Left lung (tissue), 10 donors: ENCODE results near the gene SS18L1. TPM values are rescaled to one million over a fixed set of nuclear protein-coding genes. Genes with fewer than 3 reads are reported as not detected.

Experiments
- ATAC-seq: fragments of 200-7000 bp; cut with Tn5 transposase; one replicate; pipeline ENCODE4 v1.9.1; 2020; ENCODE audit warnings: moderate library complexity
- DNase-seq, 4 donors: peaks; one replicate each; pipeline ENCODE4 v3.0.0-alpha.2; 2013 to 2020
- H3K27ac ChIP-seq, 2 donors: fragments of 200-600 bp; sonication (generic) in 1 of 2; one replicate each; pipeline versions ENCODE4 v1.5.0 to v1.8.0; 2020 to 2021
- H3K27me3 ChIP-seq, 2 donors: fragments of 200-600 bp; sonication (generic) in 1 of 2; one replicate each; pipeline versions ENCODE4 v1.5.0 to v1.8.0; 2020 to 2021
- H3K36me3 ChIP-seq, 2 donors: fragments of 200-600 bp; sonication (generic) in 1 of 2; one replicate each; pipeline versions ENCODE4 v1.5.0 to v1.8.0; 2020 to 2021
- H3K4me1 ChIP-seq, 2 donors: fragments of 200-600 bp; one replicate each; pipeline ENCODE4 v1.8.0; 2021
- H3K4me3 ChIP-seq, 2 donors: fragments of 200-600 bp; sonication (generic) in 1 of 2; one replicate each; pipeline versions ENCODE4 v1.5.0 to v1.8.0; 2020 to 2021; ENCODE audit warnings: mild to moderate bottlenecking in 1 of 2
- H3K9me3 ChIP-seq, 2 donors: fragments of 200-600 bp; sonication (generic) in 1 of 2; one replicate each; pipeline versions ENCODE4 v1.5.0 to v1.8.0; 2020 to 2021
- intact Hi-C, 2 donors: fragments of 100-400 bp; cut with DNase I; formaldehyde crosslinking; loops; one replicate each; pipeline versions ENCODE4 v1.11.2 to v1.14.2; 2022
- polyA plus RNA-seq, 6 donors: library from polyadenylated mRNA; unstranded; fragments of 120-200 nt; gene quantifications; one replicate each; pipeline ENCODE4 v1.2.1, GENCODE V29; 2013; ENCODE audit not compliant: insufficient read length in 6 of 6
- total RNA-seq, 2 donors: library from RNA; stranded (reverse); fragmentation: NEBNext Ultra II Directional; extraction: Animal tissue kit (Norgen Biotek cat#: 25700); gene quantifications; one replicate each; pipeline ENCODE4 v1.2.1, GENCODE V29; 2021
- TF ChIP-seq, protein P1 (sequence below), 2 donors: fragments of 200-600 bp; sonication (generic) in 1 of 2; IDR thresholded peaks; one replicate each; pipeline versions ENCODE4 v1.5.0 to v1.8.0; 2021; ENCODE audit warnings: antibody characterized with exemption in 2 of 2
- donor health status: DM: no; HTN: yes; CAD: no.
- donor health status: DM: no; HTN: no; CAD: no.

The SS18L1 gene
- total and polyA plus RNA-seq, 8 donors, result 14.6 to 30.0 (median 21.7) TPM

DNA sequence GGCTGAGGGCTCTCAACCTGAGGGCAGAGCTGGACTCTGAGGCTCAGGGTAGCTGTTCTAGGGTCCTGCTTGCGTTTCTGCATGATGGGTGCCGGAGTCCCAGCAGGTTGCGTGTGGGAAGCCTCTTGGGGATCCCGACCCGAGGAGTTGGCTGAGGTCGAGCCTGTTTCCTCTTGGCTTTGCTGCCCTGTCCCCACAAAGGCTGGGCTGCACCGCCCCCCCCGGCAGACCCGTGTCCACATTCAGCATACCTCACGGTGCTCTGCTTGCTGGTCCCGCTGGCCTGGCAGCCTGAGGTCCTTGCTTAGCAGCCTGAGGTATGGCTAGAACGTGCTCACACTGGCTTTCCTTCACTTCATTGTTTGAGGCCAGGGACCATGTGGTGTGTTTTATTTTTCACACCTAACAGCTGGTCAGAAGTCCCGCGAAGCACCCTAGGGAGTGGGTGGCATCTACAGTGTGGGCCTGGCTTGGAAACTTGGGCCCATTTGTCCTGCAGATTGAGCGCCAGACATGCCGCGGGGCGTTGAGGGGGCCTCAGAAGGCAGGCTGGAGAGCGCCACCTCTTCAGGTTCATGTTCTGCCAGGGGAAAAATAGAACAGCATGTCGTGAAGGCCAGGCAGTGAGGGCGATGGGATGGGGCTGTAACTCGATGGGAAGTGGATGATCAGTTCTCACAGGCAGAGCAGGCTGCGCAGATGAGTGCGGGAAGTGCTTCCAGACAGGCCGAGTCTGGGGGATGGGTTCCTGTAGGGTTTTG, 11.8 kb upstream of the SS18L1 start:
- intact Hi-C loops, result no loop called here
- ATAC-seq (no peak), DNase-seq (peak in 1 of 4 donors; percentile 60)
- Histone ChIP-seq H3K4me1 (peaks cover 0 to 46% of the 10 kb centered on the region in 2 donors), H3K27ac (peak overlapping the region; percentile 10 to 74), H3K36me3 (peaks cover 0 to 100% of the 10 kb centered on the region in 2 donors), H3K9me3 (no peaks in the 10 kb centered on the region), H3K27me3 (no peaks in the 10 kb centered on the region), H3K4me3 (no peak overlapping the region)
- TF ChIP-seq, protein P1, sequence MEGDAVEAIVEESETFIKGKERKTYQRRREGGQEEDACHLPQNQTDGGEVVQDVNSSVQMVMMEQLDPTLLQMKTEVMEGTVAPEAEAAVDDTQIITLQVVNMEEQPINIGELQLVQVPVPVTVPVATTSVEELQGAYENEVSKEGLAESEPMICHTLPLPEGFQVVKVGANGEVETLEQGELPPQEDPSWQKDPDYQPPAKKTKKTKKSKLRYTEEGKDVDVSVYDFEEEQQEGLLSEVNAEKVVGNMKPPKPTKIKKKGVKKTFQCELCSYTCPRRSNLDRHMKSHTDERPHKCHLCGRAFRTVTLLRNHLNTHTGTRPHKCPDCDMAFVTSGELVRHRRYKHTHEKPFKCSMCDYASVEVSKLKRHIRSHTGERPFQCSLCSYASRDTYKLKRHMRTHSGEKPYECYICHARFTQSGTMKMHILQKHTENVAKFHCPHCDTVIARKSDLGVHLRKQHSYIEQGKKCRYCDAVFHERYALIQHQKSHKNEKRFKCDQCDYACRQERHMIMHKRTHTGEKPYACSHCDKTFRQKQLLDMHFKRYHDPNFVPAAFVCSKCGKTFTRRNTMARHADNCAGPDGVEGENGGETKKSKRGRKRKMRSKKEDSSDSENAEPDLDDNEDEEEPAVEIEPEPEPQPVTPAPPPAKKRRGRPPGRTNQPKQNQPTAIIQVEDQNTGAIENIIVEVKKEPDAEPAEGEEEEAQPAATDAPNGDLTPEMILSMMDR (IDR thresholded peaks at IDR 0.05), result no peak

DNA sequence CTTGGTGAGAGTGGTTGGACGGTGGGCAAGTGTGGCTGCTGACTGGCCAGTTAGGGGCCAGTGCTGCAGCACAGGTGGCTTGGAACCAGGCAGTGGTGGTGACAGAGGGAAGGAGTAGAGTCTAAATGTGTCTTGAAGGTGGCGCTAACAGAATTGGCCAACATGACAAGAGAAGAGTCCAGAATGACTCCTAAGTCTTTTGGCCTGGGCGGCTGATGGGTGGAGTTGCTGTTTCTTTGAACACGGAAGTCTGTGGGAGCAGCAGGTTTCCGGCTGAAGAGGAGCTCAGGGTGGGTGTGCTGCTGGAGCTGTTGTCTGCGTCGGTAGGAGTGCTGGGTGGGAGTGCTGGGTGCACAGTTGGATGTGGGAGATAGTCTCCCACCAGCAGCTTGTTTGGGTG, 11.1 kb upstream of the SS18L1 start:
- H3K27ac ChIP-seq, result peak overlapping the region; percentile 10 to 74
- no peak for ATAC-seq
- H3K27me3 ChIP-seq, result no peaks in the 10 kb centered on the region
- peak in 1 of 4 donors; percentile 52 for DNase-seq
- TF ChIP-seq, protein P1 (IDR thresholded peaks at IDR 0.05), result no peak
- H3K4me1 ChIP-seq, result peaks cover 0 to 46% of the 10 kb centered on the region in 2 donors
- peaks cover 3 to 100% of the 10 kb centered on the region in 2 donors for H3K36me3 ChIP-seq
- no peaks in the 10 kb centered on the region for H3K9me3 ChIP-seq
- no peak overlapping the region for H3K4me3 ChIP-seq
- intact Hi-C loops, result no loop called here

DNA sequence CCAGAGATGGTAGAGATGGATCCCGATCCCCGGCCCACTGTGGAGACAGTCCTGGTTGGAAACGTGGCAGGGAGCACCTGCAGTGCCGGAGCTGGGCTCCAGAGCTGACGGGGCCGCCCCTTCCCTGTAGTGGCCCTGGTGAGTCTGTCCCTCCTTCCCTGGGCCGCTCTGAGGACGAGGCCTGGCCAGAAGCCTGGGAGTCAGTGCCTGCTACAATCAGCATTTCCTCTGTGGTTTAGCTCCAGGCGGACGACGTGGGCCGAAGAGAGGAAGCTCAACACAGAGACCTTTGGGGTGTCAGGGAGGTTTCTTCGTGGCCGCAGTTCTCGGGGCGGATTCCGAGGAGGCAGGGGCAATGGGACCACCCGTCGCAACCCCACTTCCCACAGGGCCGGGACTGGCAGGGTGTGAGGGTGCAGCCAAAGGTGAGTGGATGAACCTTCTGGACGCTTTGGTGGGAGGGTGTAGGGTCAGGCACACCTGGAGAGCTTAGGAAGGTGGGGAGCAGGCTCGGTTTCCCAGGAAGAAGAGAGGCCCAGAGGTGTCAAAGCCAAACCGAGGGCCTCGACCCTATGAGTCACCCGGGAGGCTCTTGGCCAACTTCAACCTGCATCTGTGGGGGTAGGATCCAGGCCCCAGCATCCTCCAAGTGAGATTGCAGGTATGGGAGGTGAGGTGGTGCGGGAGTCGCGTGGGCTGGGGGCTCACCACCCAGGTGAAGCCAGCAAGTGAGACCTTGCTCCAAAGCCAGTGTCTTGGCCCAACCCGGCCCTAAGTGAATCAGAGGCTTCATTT, 10.3 kb upstream of the SS18L1 start:
- Histone ChIP-seq H3K36me3 (peaks cover 10 to 100% of the 10 kb centered on the region in 2 donors), H3K4me3 (no peak overlapping the region), H3K9me3 (no peaks in the 10 kb centered on the region), H3K4me1 (peaks cover 0 to 46% of the 10 kb centered on the region in 2 donors), H3K27me3 (no peaks in the 10 kb centered on the region), H3K27ac (peak overlapping the region; percentile 10 to 74)
- intact Hi-C loops, result no loop called here
- DNase-seq (peak in 1 of 4 donors; percentile 82), ATAC-seq (peak; percentile 63)
- TF ChIP-seq, protein P1 (IDR thresholded peaks at IDR 0.05), result no peak

DNA sequence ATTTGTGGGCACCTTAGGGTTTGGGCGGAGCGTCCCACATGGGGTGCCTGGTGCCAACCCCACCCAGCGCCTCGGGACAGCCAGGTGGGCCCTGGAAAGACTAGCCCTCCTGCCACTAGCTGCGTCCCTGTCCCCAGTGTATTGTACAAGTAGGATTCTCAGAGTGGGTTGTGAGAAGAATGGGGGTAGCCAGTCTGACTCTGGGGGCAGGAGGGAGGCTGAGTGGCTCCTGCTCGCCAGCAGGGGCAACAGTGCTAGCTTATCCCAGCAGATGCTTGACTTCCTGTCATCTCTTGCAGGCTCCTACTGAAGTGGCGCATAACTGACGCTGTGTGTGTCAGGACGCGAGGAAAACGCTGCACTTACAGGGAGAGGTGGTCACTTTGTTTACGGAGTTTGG, 9.7 kb upstream of the SS18L1 start:
- TF ChIP-seq, protein P1 (IDR thresholded peaks at IDR 0.05), result no peak
- intact Hi-C loops, result no loop called here
- H3K27ac ChIP-seq, result peak overlapping the region in 1 of 2 donors; percentile 74
- H3K9me3 ChIP-seq, result no peaks in the 10 kb centered on the region
- no peaks in the 10 kb centered on the region for H3K27me3 ChIP-seq
- DNase-seq, result peak in 1 of 4 donors; percentile 57
- no peak overlapping the region for H3K4me3 ChIP-seq
- H3K4me1 ChIP-seq, result peaks cover 0 to 46% of the 10 kb centered on the region in 2 donors
- no peak for ATAC-seq
- peaks cover 10 to 100% of the 10 kb centered on the region in 2 donors for H3K36me3 ChIP-seq
